C1 segment of cervical spinal cord (tissue), 14 donors: ENCODE data around the gene LMOD1.
"Not testable (repeated sequence)": the region's sequence is repeated elsewhere in the genome, so short reads cannot be mapped to it uniquely, and the experiment has no call there.

Experiments
- DNase-seq, 14 donors: peaks; one replicate each; lab custom pipeline; 2025; lab: John Stamatoyannopoulos, UW

LMOD1 gene

GRCh38 chr1:201914456-201915235, 31.7 kb downstream of the LMOD1 start:
- DNase-seq = no peak

- DNase-seq = no peak
These were observed 33.5 kb downstream of the LMOD1 start for GRCh38 chr1:201912832-201913231.

GRCh38 chr1:201911826-201912571, 34.3 kb downstream of the LMOD1 start:
- no peak for DNase-seq

- DNase-seq = no peak
These were observed 38.7 kb downstream of the LMOD1 start for GRCh38 chr1:201907621-201908020.

- DNase-seq = no peak
These were observed 40.0 kb downstream of the LMOD1 start for GRCh38 chr1:201906336-201906735.

GRCh38 chr1:201905234-201905890, 41.0 kb downstream of the LMOD1 start:
- no peak for DNase-seq

- DNase-seq = no peak
These were observed 41.8 kb downstream of the LMOD1 start for GRCh38 chr1:201904579-201904978.

GRCh38 chr1:201903135-201903534, 43.2 kb downstream of the LMOD1 start:
- DNase-seq = no peak

GRCh38 chr1:201902198-201902597, 44.1 kb downstream of the LMOD1 start:
- no peak for DNase-seq

GRCh38 chr1:201901036-201901435, 45.3 kb downstream of the LMOD1 start:
- not testable (repeated sequence) for DNase-seq

GRCh38 chr1:201900476-201900875, 45.9 kb downstream of the LMOD1 start:
- no peak for DNase-seq

- no peak for DNase-seq
These were observed 46.5 kb downstream of the LMOD1 start for GRCh38 chr1:201899683-201900429.

GRCh38 chr1:201898992-201899391, 47.4 kb downstream of the LMOD1 start:
- DNase-seq = no peak

GRCh38 chr1:201898240-201898894, 48.0 kb downstream of the LMOD1 start:
- DNase-seq = no peak

- no peak for DNase-seq
These were observed 49.4 kb downstream of the LMOD1 start for GRCh38 chr1:201896951-201897391.

- DNase-seq = peak in 12 of 14 donors; percentile 27 to 80 (median 64)
These were observed 50.2 kb downstream of the LMOD1 start for GRCh38 chr1:201895913-201896807.

- DNase-seq = no peak
These were observed 51.2 kb downstream of the LMOD1 start for GRCh38 chr1:201895120-201895665.

- DNase-seq = no peak
These were observed 51.8 kb downstream of the LMOD1 start for GRCh38 chr1:201894343-201895119.

GRCh38 chr1:201893431-201893830, 52.9 kb downstream of the LMOD1 start:
- no peak for DNase-seq
